Duodenal mucosa (tissue), 2 donors: ENCODE results near the gene DPP7.

Experiments used
- H3K27ac ChIP-seq: one replicate; pipeline ENCODE4 v1.7.0; 2013; ENCODE audit warnings: low read depth, low read length
- H3K27me3 ChIP-seq, 2 donors: one replicate each; pipeline ENCODE4 v1.7.0; 2013; ENCODE audit warnings: low read length in 2 of 2, control low read depth in 1 of 2; ENCODE audit not compliant: insufficient read depth in 2 of 2, control insufficient read depth in 1 of 2
- H3K36me3 ChIP-seq, 2 donors: one replicate each; pipeline ENCODE4 v1.7.0; 2013; ENCODE audit warnings: low read length in 2 of 2, control low read depth in 1 of 2; ENCODE audit not compliant: insufficient read depth in 2 of 2, control insufficient read depth in 1 of 2
- H3K4me1 ChIP-seq, 2 donors: one replicate each; pipeline ENCODE4 v1.7.0; 2013; ENCODE audit warnings: low read length in 2 of 2, control low read depth in 1 of 2; ENCODE audit not compliant: insufficient read depth in 2 of 2, control insufficient read depth in 1 of 2
- H3K4me3 ChIP-seq, 2 donors: one replicate each; pipeline ENCODE4 v1.7.0; 2013; ENCODE audit warnings: low read length in 2 of 2, low read depth in 1 of 2
- H3K9ac ChIP-seq, 2 donors: one replicate each; pipeline ENCODE4 v1.7.0; 2013; ENCODE audit warnings: low read length in 2 of 2, low read depth in 1 of 2
- H3K9me3 ChIP-seq, 2 donors: one replicate each; pipeline ENCODE4 v1.7.0; 2013; ENCODE audit warnings: low read length in 2 of 2, control low read depth in 1 of 2; ENCODE audit not compliant: control insufficient read depth in 1 of 2

DPP7 gene

GRCh38 chr9:137110911-137111787 is 3.4 kb downstream of the DPP7 start:
- Histone ChIP-seq H3K9ac (no peak overlapping the region), H3K4me3 (no peak overlapping the region), H3K36me3 (peaks cover 8 to 51% of the 10 kb centered on the region in 2 donors), H3K4me1 (peaks cover 0 to 7% of the 10 kb centered on the region in 2 donors), H3K27ac (no peak overlapping the region), H3K27me3 (peaks cover 7 to 13% of the 10 kb centered on the region in 2 donors), H3K9me3 (no peaks in the 10 kb centered on the region)

- Histone ChIP-seq H3K9ac (no peak overlapping the region), H3K27me3 (peaks cover 0 to 4% of the 10 kb centered on the region in 2 donors), H3K4me3 (no peak overlapping the region), H3K4me1 (peaks cover 0 to 6% of the 10 kb centered on the region in 2 donors), H3K9me3 (no peaks in the 10 kb centered on the region), H3K27ac (no peak overlapping the region), H3K36me3 (peaks cover 8 to 59% of the 10 kb centered on the region in 2 donors)
Observed at GRCh38 chr9:137110147-137110910, 4.2 kb downstream of the DPP7 start.

- no peaks in the 10 kb centered on the region for H3K4me1 ChIP-seq
- H3K36me3 ChIP-seq = peaks cover 8 to 64% of the 10 kb centered on the region in 2 donors
Observed at GRCh38 chr9:137109250-137110146, 5.0 kb downstream of the DPP7 start.

GRCh38 chr9:137108608-137109249 is 5.8 kb downstream of the DPP7 start:
- Histone ChIP-seq H3K9ac (no peak overlapping the region), H3K36me3 (peaks cover 10 to 70% of the 10 kb centered on the region in 2 donors), H3K27ac (no peak overlapping the region), H3K9me3 (no peaks in the 10 kb centered on the region), H3K4me1 (no peaks in the 10 kb centered on the region), H3K27me3 (no peaks in the 10 kb centered on the region), H3K4me3 (no peak overlapping the region)

More at GRCh38 chr9:137109250-137110146, 5.0 kb downstream of the DPP7 start:
- Histone ChIP-seq H3K9me3 (no peaks in the 10 kb centered on the region), H3K27ac (no peak overlapping the region), H3K27me3 (no peaks in the 10 kb centered on the region), H3K9ac (no peak overlapping the region), H3K4me3 (no peak overlapping the region)

GRCh38 chr9:137107982-137108381 is 6.6 kb downstream of the DPP7 start:
- Histone ChIP-seq H3K4me3 (no peak overlapping the region), H3K9ac (no peak overlapping the region), H3K36me3 (peaks cover 17 to 76% of the 10 kb centered on the region in 2 donors), H3K27ac (no peak overlapping the region), H3K4me1 (no peaks in the 10 kb centered on the region), H3K9me3 (peaks cover under 1 to 4% of the 10 kb centered on the region in 2 donors), H3K27me3 (no peaks in the 10 kb centered on the region)

- Histone ChIP-seq H3K4me1 (no peaks in the 10 kb centered on the region), H3K27ac (no peak overlapping the region), H3K4me3 (no peak overlapping the region), H3K9ac (no peak overlapping the region), H3K9me3 (peaks cover 4 to 6% of the 10 kb centered on the region in 2 donors), H3K36me3 (peaks cover 23 to 78% of the 10 kb centered on the region in 2 donors), H3K27me3 (no peaks in the 10 kb centered on the region)
Observed at GRCh38 chr9:137107312-137107921, 7.1 kb downstream of the DPP7 start.

GRCh38 chr9:137106662-137107250 is 7.8 kb downstream of the DPP7 start:
- Histone ChIP-seq H3K4me3 (no peak overlapping the region), H3K9me3 (peaks cover 4 to 12% of the 10 kb centered on the region in 2 donors), H3K36me3 (peaks cover 30 to 84% of the 10 kb centered on the region in 2 donors), H3K27ac (no peak overlapping the region), H3K4me1 (no peaks in the 10 kb centered on the region), H3K27me3 (no peaks in the 10 kb centered on the region), H3K9ac (no peak overlapping the region)

- Histone ChIP-seq H3K9me3 (peaks cover 4 to 12% of the 10 kb centered on the region in 2 donors), H3K27ac (no peak overlapping the region), H3K9ac (no peak overlapping the region), H3K4me3 (no peak overlapping the region), H3K27me3 (no peaks in the 10 kb centered on the region), H3K4me1 (no peaks in the 10 kb centered on the region), H3K36me3 (peaks cover 37 to 91% of the 10 kb centered on the region in 2 donors)
Observed at GRCh38 chr9:137105814-137106661, 8.5 kb downstream of the DPP7 start.
